OCI-LY7 (cell line): ENCODE results near the gene CELF2.

Experiments
- CTCF ChIP-seq: fragments of 200-600 bp; sonication (generic); conservative IDR thresholded peaks from 2 replicates; pipeline ENCODE4 v1.5.1; 2014; ENCODE audit warnings: mild to moderate bottlenecking, antibody characterized with exemption, low read length, moderate library complexity, mixed read lengths
- EZH2phosphoT487 ChIP-seq: fragments of 200-600 bp; sonication (generic); IDR thresholded peaks from 2 replicates; pipeline ENCODE4 v1.6.1; 2018; ENCODE audit warnings: low read depth, borderline replicate concordance, mild to moderate bottlenecking, mixed run types, antibody characterized with exemption, low read length, moderate library complexity, mixed read lengths

GRCh38 chr10:11170993-11171851, 153.6 kb downstream of the CELF2 start:
- no peak for TF ChIP-seq CTCF
- TF ChIP-seq EZH2phosphoT487 = no peak
